HG03575 (cell line): Measurements from ENCODE around the gene TNNC1.

ENCODE experiments used
- ATAC-seq: cut with Tn5 transposase; IDR thresholded peaks from one replicate; pipeline ENCODE4 v1.9.1; 2021; ENCODE audit not compliant: unreplicated experiment, insufficient number of reproducible peaks, low FRiP score; ENCODE audit errors: extremely low read depth

Gene TNNC1

GRCh38 chr3:52487050-52487787 is 33.4 kb upstream of the TNNC1 start:
- no peak for ATAC-seq

DNA sequence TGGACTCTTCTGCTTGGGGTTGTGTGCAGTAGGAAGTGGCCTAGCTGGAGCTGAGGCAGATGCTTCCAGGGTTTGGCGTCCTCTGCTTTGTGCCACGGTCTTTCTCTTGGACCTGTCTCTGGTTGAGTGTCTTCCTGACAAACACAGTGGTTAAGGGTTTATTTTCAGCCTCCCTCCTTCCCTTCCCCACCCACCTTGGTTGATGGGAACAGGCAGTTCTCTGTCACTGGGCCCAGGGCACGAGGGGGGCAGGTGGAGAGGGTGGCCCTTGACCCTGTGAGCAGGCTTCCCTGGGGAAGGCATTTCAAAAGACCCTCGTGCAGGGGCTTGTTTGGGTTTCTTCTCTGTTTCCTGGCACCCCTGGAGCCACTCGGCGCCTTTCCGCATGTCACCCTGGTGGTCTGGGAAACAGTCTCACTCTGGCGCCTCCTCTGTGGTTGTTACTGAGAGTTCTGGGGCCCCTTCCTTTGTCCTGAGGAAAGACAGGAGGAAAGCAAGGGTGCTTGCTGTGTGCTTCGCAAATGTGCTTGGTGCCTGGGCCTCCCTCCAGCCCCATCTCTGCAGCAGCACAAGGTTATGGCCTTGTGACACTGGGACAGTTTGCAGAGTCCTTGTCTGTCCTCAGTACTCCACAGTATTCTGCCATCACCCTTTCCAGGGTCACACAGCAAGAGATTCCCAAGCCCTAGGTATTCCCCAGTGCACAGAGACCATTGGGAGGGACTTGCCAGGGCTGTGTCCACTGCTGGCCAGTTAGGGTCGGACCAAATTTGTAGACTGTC is 31.0 kb upstream of the TNNC1 start:
- ATAC-seq = no peak

- ATAC-seq = no peak
Observed at GRCh38 chr3:52483577-52484381, 29.9 kb upstream of the TNNC1 start.

DNA sequence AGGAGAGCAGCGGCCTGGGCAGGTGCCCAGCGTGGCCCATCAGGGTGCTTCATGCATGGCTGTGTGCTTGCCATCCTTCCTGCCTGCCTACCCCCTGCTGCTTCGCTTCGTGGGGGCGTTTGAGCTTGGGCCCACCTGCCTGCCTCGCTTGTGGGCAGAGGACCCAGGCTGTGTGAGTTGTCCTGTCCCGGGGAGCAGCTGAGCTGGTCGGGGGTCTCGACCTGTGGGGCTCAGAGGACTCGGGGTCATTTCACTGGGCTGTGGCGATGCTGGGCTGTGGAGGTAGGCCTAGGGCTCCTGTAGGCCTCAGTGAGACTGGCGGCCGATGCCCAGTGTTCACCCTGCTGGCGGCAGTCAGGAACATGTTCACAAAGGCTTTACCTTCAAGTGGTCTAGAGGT is 29.2 kb upstream of the TNNC1 start:
- no peak for ATAC-seq

- ATAC-seq = no peak
Observed at GRCh38 chr3:52481819-52482521, 28.1 kb upstream of the TNNC1 start.

GRCh38 chr3:52480768-52481715 is 27.2 kb upstream of the TNNC1 start:
- ATAC-seq = no peak

DNA sequence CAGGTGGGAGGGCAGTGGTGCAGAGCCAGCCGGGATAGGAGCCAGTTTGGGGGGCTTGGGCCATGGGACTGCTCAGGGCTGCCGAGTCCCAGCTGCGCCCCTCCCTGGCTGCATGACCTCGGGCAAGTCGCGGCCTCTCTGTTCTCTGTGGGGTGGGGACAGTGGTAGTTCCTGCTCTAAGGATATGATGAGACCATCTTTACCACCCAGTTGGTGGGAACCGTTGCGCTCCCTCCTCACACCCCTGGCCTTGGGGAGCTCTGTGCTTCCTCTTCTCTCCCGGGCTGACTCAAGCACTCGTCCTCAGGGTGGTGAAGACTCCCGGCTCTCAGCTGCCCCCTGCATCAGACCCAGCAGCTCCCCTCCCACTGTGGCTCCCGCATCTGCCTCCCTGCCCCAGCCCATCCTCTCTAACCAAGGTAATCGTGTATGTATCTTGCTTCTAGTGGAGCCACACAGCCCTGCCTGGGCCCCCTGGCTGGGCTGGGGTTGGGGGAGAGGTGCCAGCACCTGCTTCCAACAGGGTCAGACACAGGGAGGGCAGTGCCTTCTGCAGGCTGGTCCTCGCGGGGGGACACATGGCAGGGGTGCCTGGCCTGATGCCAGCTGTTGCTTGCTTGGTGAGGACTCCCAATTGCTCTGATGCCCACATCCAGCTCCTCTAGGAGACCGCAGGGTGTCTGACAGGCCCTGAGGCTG is 26.2 kb upstream of the TNNC1 start:
- ATAC-seq = no peak

- ATAC-seq = no peak
Observed at GRCh38 chr3:52479037-52479876, 25.4 kb upstream of the TNNC1 start.

DNA sequence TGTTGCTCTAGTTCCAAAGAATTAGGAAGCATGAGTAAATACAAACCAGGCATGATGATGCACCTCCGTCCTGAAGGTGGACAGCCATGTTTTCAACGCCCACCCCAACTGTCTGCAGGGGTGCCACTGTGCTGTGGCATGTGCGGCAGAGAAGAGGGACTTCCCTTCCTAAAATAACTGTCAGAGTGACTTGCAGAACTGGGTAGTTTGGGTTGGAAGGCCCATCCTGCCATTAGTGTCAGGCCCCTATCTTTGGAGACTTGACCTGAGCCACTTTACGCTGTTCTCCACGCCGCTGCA is 23.9 kb upstream of the TNNC1 start:
- no peak for ATAC-seq

- no peak for ATAC-seq
Observed at GRCh38 chr3:52477076-52477795, 23.4 kb upstream of the TNNC1 start.

GRCh38 chr3:52473026-52473425 is 19.2 kb upstream of the TNNC1 start:
- ATAC-seq = no peak

DNA sequence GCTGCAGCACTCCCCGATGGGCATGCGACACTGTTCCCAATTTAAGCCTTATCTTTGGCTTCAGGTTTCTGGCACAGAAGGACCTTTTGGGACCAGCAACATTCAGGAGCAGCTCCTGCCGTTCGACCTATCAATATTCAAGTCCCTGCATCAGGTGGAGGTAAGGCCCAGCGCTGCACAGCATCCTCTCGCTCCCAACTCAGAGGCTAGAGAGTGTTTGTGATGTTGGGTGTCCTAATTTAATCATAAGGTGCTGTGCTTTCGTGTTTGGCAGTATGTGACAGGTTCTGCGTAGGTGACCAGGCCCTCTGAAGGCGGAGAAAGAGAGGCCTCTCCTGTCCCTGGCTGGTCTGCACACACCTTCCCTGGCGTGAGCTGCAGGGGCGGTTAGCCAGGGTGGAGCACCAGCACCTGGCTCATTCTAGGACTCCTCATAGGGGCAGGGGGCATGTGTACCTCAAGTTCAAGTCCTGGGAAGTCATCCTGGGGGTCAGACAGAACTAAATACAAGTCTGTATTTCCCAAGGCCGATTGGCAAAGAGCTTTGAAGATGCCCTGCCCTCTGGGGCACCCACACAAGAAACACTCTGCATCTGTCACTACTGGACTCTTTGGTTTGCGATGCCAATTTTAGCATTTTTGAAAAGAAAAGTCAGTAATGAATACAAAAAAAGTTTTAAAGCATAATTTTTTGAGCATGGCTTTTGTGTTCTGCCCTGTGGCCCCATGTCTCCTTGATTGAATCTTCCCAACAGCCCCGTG is 18.6 kb upstream of the TNNC1 start:
- no peak for ATAC-seq

DNA sequence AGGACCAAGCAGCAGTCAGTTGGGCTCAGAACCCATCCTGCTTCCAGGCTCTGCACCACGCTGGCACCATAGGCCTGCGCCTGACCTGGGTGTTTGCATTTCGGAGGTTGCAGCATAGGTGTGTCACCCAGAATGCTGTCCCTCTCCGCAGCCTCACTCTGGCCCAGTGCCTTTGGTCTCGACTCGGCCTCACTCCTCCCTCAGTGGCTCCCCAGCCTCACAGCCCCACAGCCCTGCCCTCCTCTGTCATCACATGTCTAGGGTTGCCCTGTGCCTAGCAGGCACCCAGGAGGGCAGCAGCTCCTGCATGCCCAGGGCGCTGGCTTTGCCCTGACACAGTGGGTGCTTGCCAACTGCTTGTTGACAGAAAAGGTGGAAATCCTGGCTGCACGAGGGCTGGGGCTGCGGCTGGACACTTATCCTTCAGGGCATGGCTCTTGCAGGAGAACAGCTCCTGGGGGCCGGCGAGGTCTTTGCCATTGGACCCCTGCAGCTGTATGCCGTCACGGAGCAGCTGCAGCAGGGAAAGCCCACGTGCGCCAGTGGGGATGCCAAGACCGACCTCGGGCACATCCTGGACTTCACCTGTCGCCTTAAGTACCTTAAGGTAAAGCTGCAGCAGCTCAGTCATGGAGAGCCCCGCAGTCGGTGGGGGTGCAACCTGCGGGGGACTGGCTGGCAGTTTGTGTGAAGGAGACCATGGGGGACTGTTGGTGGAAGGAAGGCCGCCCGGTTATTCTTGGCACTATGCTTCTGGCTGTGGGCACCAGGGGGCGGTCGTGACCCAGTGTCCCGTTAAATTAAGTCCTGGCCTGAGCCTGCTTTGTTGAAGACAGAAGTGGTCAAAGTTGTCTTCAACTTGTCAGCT is 17.8 kb upstream of the TNNC1 start:
- no peak for ATAC-seq

GRCh38 chr3:52470920-52471319 is 17.1 kb upstream of the TNNC1 start:
- no peak for ATAC-seq

DNA sequence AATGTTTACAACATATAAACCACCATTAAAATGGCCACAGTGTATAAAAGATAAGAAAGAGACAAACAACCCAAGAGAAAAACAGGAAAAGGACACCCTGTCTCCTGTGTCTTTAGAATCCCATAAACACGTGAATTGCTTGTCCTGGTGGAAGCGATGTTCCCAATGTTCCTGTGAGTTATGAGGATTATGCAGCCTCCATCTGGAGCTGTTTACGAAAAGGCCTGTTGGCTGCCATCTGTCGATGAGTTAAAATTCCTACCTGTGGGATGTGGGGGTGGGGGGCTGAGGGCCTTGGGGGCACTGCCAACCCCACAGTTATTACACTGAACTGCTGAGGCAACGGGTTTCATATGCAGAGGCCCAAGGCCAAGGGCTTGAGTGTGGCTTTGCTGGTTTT is 15.2 kb upstream of the TNNC1 start:
- no peak for ATAC-seq
